Astrocyte (in vitro differentiated cells and primary cell): ENCODE data around the gene SLC2A3. TPM values are rescaled to one million over a fixed set of nuclear protein-coding genes. Genes with fewer than 3 reads are reported as not detected.
"Not testable (repeated sequence)": the region's sequence is repeated elsewhere in the genome, so short reads cannot be mapped to it uniquely, and the experiment has no call there.

Source experiments
- DNase-seq: peaks from one replicate; pipeline ENCODE4 v3.0.0-alpha.2; 2010; ENCODE audit warnings: low read depth
- FAIRE-seq: peaks from 2 replicates; lab custom pipeline; 2011; peaks lifted over from hg19 to GRCh38; lab: Jason Lieb, UNC
- H2AFZ ChIP-seq: 2 replicates; pipeline ENCODE4 v1.6.0; 2012; ENCODE audit warnings: low read depth, low read length, inconsistent platforms
- H3K27ac ChIP-seq: 2 replicates; pipeline ENCODE4 v1.5.1; 2011; ENCODE audit warnings: low read depth, low read length, inconsistent platforms
- H3K27me3 ChIP-seq: 2 replicates; pipeline ENCODE4 v1.6.0; 2011; ENCODE audit warnings: low read length, inconsistent platforms; ENCODE audit not compliant: insufficient read depth
- H3K36me3 ChIP-seq: 2 replicates; pipeline ENCODE4 v1.5.1; 2011; ENCODE audit warnings: low read length, inconsistent platforms; ENCODE audit not compliant: insufficient read depth
- H3K4me1 ChIP-seq: 2 replicates; pipeline ENCODE4 v1.5.1; 2011; ENCODE audit warnings: low read length, inconsistent platforms; ENCODE audit not compliant: insufficient read depth
- H3K4me2 ChIP-seq: 2 replicates; pipeline ENCODE4 v1.6.0; 2012; ENCODE audit warnings: low read length, inconsistent platforms
- H3K4me3 ChIP-seq: 2 replicates; pipeline ENCODE4 v1.5.1; 2011; ENCODE audit warnings: low read depth, mild to moderate bottlenecking, low read length, inconsistent platforms; ENCODE audit not compliant: insufficient read depth
- H3K79me2 ChIP-seq: 2 replicates; pipeline ENCODE4 v1.6.0; 2012; ENCODE audit warnings: mild to moderate bottlenecking, low read length, inconsistent platforms; ENCODE audit not compliant: insufficient read depth
- H3K9ac ChIP-seq: 2 replicates; pipeline ENCODE4 v1.6.0; 2012; ENCODE audit warnings: mild to moderate bottlenecking, low read length, inconsistent platforms
- H3K9me3 ChIP-seq: 2 replicates; pipeline ENCODE4 v1.5.1; 2012; ENCODE audit warnings: low read depth, mild to moderate bottlenecking, low read length, inconsistent platforms; ENCODE audit not compliant: insufficient read depth
- H4K20me1 ChIP-seq: 2 replicates; pipeline ENCODE4 v1.6.0; 2012; ENCODE audit warnings: low read length, inconsistent platforms; ENCODE audit not compliant: insufficient read depth
- H3K27ac Mint-ChIP-seq: one replicate; pipeline ENCODE4 v1.8.0; 2021; ENCODE audit warnings: mild to moderate bottlenecking, mixed read lengths; ENCODE audit not compliant: unreplicated experiment
- H3K27me3 Mint-ChIP-seq: one replicate; pipeline ENCODE4 v1.8.0; 2021; ENCODE audit warnings: low read depth, mixed read lengths; ENCODE audit not compliant: unreplicated experiment
- H3K36me3 Mint-ChIP-seq: one replicate; pipeline ENCODE4 v1.8.0; 2021; ENCODE audit warnings: low read depth, mixed read lengths; ENCODE audit not compliant: unreplicated experiment
- H3K4me1 Mint-ChIP-seq: one replicate; pipeline ENCODE4 v1.8.0; 2021; ENCODE audit warnings: low read depth, mixed read lengths; ENCODE audit not compliant: unreplicated experiment
- H3K4me3 Mint-ChIP-seq: one replicate; pipeline ENCODE4 v1.8.0; 2021; ENCODE audit warnings: mild to moderate bottlenecking, moderate library complexity, mixed read lengths; ENCODE audit not compliant: unreplicated experiment
- H3K9me3 Mint-ChIP-seq: one replicate; pipeline ENCODE4 v1.8.0; 2021; ENCODE audit warnings: mild to moderate bottlenecking, mixed read lengths; ENCODE audit not compliant: unreplicated experiment
- EZH2 ChIP-seq: IDR thresholded peaks from 2 replicates; pipeline ENCODE4 v1.6.1; 2012; ENCODE audit warnings: mild to moderate bottlenecking, low read length, inconsistent platforms; ENCODE audit not compliant: insufficient read depth
- total RNA-seq: library from RNA; stranded (reverse); gene quantifications from 2 replicates; pipeline ENCODE4 v1.2.1, GENCODE V29; 2021
- TF ChIP-seq, protein P1 (sequence below): IDR thresholded peaks from 2 replicates; pipeline ENCODE4 v1.5.1; 2011; ENCODE audit warnings: low read depth, mild to moderate bottlenecking, inconsistent platforms, low read length, moderate library complexity; ENCODE audit not compliant: insufficient read depth

Gene SLC2A3
- total RNA-seq, 1 donor from 2014 or later = 389 TPM

DNA sequence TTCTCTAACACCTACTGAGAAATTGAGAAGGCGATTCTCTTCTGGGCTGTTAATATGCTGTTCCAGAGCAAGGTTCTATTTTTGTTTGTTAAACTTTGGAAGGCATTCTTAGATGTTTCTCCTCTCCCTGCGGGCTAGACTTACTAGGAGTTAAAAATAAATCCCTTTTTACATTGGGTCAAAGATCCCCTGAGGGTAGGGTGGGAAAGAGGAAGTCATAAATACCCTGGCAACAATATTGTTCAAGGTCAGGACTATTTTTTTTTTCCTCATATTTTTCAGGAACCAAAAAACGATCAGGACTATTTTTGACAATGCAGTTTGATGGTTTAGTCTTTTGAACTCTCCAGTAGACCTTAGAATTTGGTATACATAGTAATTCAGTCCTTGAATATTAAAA, 51.3 kb downstream of the SLC2A3 start:
- Histone ChIP-seq H3K79me2 (no peaks in the 10 kb centered on the region), H3K4me1 (no peaks in the 10 kb centered on the region), H3K27ac (no peak overlapping the region), H2AFZ (no peak overlapping the region), H4K20me1 (no peaks in the 10 kb centered on the region), H3K4me2 (no peak overlapping the region), H3K9ac (no peak overlapping the region), H3K9me3 (no peaks in the 10 kb centered on the region), H3K36me3 (no peaks in the 10 kb centered on the region), H3K4me3 (no peak overlapping the region), H3K27me3 (no peaks in the 10 kb centered on the region)
- DNase-seq (no peak), FAIRE-seq (no peak)
- peaks cover 4% of the 10 kb centered on the region for H3K36me3 Mint-ChIP-seq
- H3K27ac Mint-ChIP-seq = no peak overlapping the region
- H3K4me1 Mint-ChIP-seq = peaks cover 6% of the 10 kb centered on the region
- H3K9me3 Mint-ChIP-seq = no peaks in the 10 kb centered on the region
- H3K27me3 Mint-ChIP-seq = no peaks in the 10 kb centered on the region
- no peak overlapping the region for H3K4me3 Mint-ChIP-seq
- TF ChIP-seq, protein P1, sequence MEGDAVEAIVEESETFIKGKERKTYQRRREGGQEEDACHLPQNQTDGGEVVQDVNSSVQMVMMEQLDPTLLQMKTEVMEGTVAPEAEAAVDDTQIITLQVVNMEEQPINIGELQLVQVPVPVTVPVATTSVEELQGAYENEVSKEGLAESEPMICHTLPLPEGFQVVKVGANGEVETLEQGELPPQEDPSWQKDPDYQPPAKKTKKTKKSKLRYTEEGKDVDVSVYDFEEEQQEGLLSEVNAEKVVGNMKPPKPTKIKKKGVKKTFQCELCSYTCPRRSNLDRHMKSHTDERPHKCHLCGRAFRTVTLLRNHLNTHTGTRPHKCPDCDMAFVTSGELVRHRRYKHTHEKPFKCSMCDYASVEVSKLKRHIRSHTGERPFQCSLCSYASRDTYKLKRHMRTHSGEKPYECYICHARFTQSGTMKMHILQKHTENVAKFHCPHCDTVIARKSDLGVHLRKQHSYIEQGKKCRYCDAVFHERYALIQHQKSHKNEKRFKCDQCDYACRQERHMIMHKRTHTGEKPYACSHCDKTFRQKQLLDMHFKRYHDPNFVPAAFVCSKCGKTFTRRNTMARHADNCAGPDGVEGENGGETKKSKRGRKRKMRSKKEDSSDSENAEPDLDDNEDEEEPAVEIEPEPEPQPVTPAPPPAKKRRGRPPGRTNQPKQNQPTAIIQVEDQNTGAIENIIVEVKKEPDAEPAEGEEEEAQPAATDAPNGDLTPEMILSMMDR = no peak
- no peak for TF ChIP-seq EZH2

- H2AFZ ChIP-seq, H3K9ac ChIP-seq, H3K4me1 Mint-ChIP-seq, DNase-seq, H3K4me1 ChIP-seq, H3K4me3 Mint-ChIP-seq, H4K20me1 ChIP-seq, H3K27ac ChIP-seq, H3K9me3 ChIP-seq, H3K4me3 ChIP-seq, H3K79me2 ChIP-seq, H3K4me2 ChIP-seq, H3K27me3 ChIP-seq, FAIRE-seq, H3K36me3 ChIP-seq, H3K9me3 Mint-ChIP-seq, H3K36me3 Mint-ChIP-seq, H3K27me3 Mint-ChIP-seq: not testable (repeated sequence)
- peak overlapping the region; percentile 47 for H3K27ac Mint-ChIP-seq
These were observed 54.3 kb downstream of the SLC2A3 start for GRCh38 chr12:7881736-7882120.

DNA sequence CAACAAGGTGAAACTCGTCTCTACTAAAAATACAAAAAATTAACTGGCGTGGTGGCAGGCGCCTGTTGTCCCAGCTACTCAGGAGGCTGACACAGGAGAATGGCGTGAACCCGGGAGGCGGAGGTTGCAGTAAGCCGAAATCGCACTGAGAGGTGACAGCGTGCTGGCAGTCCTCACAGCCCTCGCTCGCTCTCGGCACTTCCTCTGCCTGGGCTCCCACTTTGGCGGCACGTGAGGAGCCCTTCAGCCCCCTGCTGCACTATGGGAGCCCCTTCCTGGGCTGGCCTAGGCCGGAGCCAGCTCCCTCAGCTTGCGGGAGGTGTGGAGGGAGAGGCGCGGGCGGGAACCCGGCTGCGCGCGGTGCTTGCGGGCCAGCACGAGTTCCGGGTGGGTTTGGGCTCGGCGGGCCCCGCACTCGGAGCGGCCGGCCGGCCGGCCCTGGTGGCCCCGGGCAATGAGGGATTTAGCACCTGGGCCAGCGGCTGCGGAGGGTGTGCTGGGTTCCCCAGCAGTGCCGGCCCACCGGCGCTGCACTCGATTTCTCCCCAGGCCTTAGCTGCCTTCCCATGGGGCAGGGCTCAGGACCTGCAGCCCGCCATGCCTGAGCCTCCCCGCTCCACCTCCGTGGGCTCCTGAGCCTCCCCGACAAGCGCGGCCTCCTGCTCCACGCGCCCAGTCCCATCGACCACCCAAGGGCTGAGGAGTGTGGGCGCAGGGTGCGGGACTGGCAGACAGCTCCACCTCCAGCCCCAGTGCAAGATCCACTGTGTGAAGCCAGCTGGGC, 54.8 kb downstream of the SLC2A3 start:
- H3K9me3 Mint-ChIP-seq, DNase-seq, H3K27ac ChIP-seq, H3K4me2 ChIP-seq, H4K20me1 ChIP-seq, H3K27me3 Mint-ChIP-seq, H3K27me3 ChIP-seq, H3K36me3 Mint-ChIP-seq, H2AFZ ChIP-seq, H3K4me3 ChIP-seq, FAIRE-seq, H3K4me1 Mint-ChIP-seq, H3K9me3 ChIP-seq, H3K36me3 ChIP-seq, H3K9ac ChIP-seq, H3K4me3 Mint-ChIP-seq, H3K79me2 ChIP-seq, H3K4me1 ChIP-seq: not testable (repeated sequence)
- peak overlapping the region; percentile 47 for H3K27ac Mint-ChIP-seq
